NCI-H460 (cell line): ENCODE data around the gene CAPNS1. TPM values are rescaled to one million over a fixed set of nuclear protein-coding genes. Genes with fewer than 3 reads are reported as not detected.

Source experiments
- total RNA-seq: library from RNA; depleted of rRNA; stranded (reverse); fragments of >200 nt; shearing (Covaris generic); gene quantifications from 2 replicates; pipeline ENCODE4 v1.2.3, GENCODE V29; 2014; rRNA removed

Gene CAPNS1
- total RNA-seq, 1 experiment from 2014 or later = 417 TPM

Other genes with a start within 250 kb of the CAPNS1 start
- 4.3 and 5.1 TPM in 2 replicates for gene NFKBID, start 239.5 kb upstream of the CAPNS1 start, total RNA-seq
- gene HCST, start 237.5 kb upstream of the CAPNS1 start, total RNA-seq = not detected in 2 replicates
- gene TYROBP, start 231.8 kb upstream of the CAPNS1 start, total RNA-seq = 0.64 TPM in 1 of 2 replicates, not detected in the other
- gene LRFN3, start 203.7 kb upstream of the CAPNS1 start, total RNA-seq = 3.5 and 6.1 TPM in 2 replicates
- gene SDHAF1, start 144.9 kb upstream of the CAPNS1 start, total RNA-seq = 19.8 and 26.1 TPM in 2 replicates
- gene SYNE4, start 131.3 kb upstream of the CAPNS1 start, total RNA-seq = 0.22 and 0.26 TPM in 2 replicates
- 21.1 and 25.6 TPM in 2 replicates for gene ALKBH6, start 125.9 kb upstream of the CAPNS1 start, total RNA-seq
- 0.27 and 0.35 TPM in 2 replicates for gene CLIP3, start 107.2 kb upstream of the CAPNS1 start, total RNA-seq
- gene THAP8, start 85.8 kb upstream of the CAPNS1 start, total RNA-seq = 2.9 and 3.0 TPM in 2 replicates
- 12.3 and 13.7 TPM in 2 replicates for gene WDR62, start 85.2 kb upstream of the CAPNS1 start, total RNA-seq
- gene OVOL3, start 28.9 kb upstream of the CAPNS1 start, total RNA-seq = not detected in 2 replicates
- 90.1 and 139 TPM in 2 replicates for gene POLR2I, start 25.2 kb upstream of the CAPNS1 start, total RNA-seq
- 147 and 154 TPM in 2 replicates for gene TBCB, start 24.6 kb upstream of the CAPNS1 start, total RNA-seq
- not detected in 2 replicates for gene COX7A1, start 12.4 kb downstream of the CAPNS1 start, total RNA-seq
- 5.4 and 6.5 TPM in 2 replicates for gene ZNF565, start 74.6 kb downstream of the CAPNS1 start, total RNA-seq
- 132 and 138 TPM in 2 replicates for gene ZNF146, start 75.0 kb downstream of the CAPNS1 start, total RNA-seq
- gene ZFP14, start 239.1 kb downstream of the CAPNS1 start, total RNA-seq = 3.7 and 4.0 TPM in 2 replicates